Measurements from ENCODE around the gene RGS12. TPM values are rescaled to one million over a fixed set of nuclear protein-coding genes. Genes with fewer than 3 reads are reported as not detected.

The RGS12 gene
- total and polyA plus RNA-seq, 2 experiments from 2014 or later = 40.1 to 45.0 TPM

DNA sequence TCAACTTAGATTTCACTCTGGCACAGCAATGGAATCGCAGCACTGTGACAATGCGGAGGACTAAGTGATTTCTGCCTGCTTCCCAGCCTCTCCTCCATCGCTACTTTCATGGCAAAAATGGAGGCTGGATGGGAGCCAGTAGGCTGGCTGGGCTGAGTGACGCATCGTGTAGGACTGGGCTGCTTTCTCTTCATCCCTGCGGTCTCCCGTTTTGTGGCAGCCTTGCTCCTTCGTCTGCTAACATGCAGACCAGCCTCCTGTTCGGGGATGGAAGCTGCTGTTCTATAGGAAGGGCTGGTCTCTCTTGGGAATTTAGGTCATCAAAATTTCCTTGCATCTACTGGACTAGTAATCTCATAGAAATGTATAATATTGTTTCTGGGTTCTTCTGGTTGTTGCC lies 15.8 kb upstream of the RGS12 start:
- peak in 1 of 2 donors; percentile 71 for DNase-seq (ENCODE audit: low read depth in 1 of 2, low spot score in 1 of 2)
- Histone ChIP-seq H3K27ac (no peak overlapping the region), H3K4me3 (no peak overlapping the region)

DNA sequence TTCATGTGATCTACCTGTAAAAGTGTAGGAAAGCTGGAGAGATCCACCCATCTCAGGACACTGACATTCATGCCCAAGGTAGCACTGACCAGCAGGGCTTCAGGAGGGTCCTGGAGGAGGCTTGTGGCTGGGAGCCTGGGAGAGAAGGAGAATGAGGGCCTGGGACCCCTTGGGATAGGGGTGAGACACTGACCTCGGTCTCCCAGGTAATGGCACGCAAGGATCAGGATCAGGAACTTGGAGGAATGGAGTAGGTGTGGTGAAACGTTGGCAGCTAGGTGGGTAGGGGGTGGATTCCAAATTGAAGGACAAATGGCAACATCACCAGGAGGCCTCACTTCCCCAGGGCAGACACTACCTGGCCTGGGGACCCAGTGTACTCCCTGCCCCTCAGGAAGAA lies 12.4 kb upstream of the RGS12 start:
- H3K27ac ChIP-seq = no peak overlapping the region
- TF ChIP-seq, protein P1, sequence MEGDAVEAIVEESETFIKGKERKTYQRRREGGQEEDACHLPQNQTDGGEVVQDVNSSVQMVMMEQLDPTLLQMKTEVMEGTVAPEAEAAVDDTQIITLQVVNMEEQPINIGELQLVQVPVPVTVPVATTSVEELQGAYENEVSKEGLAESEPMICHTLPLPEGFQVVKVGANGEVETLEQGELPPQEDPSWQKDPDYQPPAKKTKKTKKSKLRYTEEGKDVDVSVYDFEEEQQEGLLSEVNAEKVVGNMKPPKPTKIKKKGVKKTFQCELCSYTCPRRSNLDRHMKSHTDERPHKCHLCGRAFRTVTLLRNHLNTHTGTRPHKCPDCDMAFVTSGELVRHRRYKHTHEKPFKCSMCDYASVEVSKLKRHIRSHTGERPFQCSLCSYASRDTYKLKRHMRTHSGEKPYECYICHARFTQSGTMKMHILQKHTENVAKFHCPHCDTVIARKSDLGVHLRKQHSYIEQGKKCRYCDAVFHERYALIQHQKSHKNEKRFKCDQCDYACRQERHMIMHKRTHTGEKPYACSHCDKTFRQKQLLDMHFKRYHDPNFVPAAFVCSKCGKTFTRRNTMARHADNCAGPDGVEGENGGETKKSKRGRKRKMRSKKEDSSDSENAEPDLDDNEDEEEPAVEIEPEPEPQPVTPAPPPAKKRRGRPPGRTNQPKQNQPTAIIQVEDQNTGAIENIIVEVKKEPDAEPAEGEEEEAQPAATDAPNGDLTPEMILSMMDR (IDR thresholded peaks at IDR 0.05; ENCODE audit: low read depth, low read length) = no peak
- H3K9me3 ChIP-seq (ENCODE audit: low read depth) = no peaks in the 10 kb centered on the region
- H3K4me1 ChIP-seq (ENCODE audit: low read depth) = no peaks in the 10 kb centered on the region
- DNase-seq (ENCODE audit: low read depth in 1 of 2, low spot score in 1 of 2) = no peak
- H3K36me3 ChIP-seq = no peaks in the 10 kb centered on the region
- no peak overlapping the region for H3K4me3 ChIP-seq
- H3K27me3 ChIP-seq = no peaks in the 10 kb centered on the region

More for the DNA sequence above, 15.8 kb upstream of the RGS12 start:
- TF ChIP-seq, protein P1 (IDR thresholded peaks at IDR 0.05; ENCODE audit: low read depth, low read length) = no peak
- Histone ChIP-seq H3K27me3 (no peaks in the 10 kb centered on the region), H3K4me1 (ENCODE audit: low read depth) (no peaks in the 10 kb centered on the region), H3K9me3 (ENCODE audit: low read depth) (no peaks in the 10 kb centered on the region), H3K36me3 (no peaks in the 10 kb centered on the region)

DNA sequence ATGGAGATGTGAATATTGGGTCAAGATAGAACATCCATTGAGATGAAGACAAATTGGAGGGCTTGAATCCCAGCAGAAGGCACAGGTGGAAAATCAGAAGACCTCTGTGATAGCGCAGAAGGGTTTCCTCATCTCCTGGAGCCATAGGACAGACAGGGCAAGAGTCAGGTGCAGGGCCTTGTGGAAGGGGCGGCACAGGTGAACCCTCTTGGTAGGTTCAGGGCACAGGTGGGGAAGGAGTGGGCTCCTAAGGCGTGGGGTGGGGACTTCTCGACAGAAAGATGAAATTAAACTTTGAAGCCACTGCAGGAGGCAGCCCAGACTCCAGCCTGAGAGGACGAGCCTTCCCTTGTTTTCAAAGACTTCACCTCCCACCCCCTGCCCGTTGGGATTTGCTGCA lies 9.3 kb upstream of the RGS12 start:
- no peak for DNase-seq (ENCODE audit: low read depth in 1 of 2, low spot score in 1 of 2)
- Histone ChIP-seq H3K27ac (no peak overlapping the region), H3K9me3 (ENCODE audit: low read depth) (no peaks in the 10 kb centered on the region), H3K4me3 (no peak overlapping the region), H3K4me1 (ENCODE audit: low read depth) (no peaks in the 10 kb centered on the region), H3K36me3 (no peaks in the 10 kb centered on the region), H3K27me3 (no peaks in the 10 kb centered on the region)
- TF ChIP-seq, protein P1 (IDR thresholded peaks at IDR 0.05; ENCODE audit: low read depth, low read length) = no peak

DNA sequence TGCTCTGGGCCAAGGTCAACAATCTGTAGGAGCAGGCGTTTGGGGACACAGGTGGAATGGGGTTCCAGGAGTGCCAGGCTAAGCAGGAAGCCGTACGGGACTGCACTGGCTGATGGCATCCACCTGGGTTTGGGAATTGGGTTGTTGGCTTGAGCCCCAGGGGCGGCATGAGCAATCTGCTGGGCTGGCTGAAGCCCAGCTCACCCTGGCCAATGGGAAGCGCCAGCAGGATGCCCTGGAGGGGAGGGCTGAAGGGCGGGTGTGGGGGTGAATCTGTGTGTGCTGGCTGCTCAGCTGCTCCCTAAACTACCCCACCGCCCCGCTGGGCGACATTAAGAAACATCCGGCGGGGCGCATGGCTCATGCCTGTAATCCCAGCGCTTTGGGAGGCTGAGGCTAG lies 8.9 kb upstream of the RGS12 start:
- H3K36me3 ChIP-seq = no peaks in the 10 kb centered on the region
- no peak for DNase-seq (ENCODE audit: low read depth in 1 of 2, low spot score in 1 of 2)
- no peaks in the 10 kb centered on the region for H3K27me3 ChIP-seq
- no peaks in the 10 kb centered on the region for H3K4me1 ChIP-seq (ENCODE audit: low read depth)
- H3K27ac ChIP-seq = no peak overlapping the region
- no peaks in the 10 kb centered on the region for H3K9me3 ChIP-seq (ENCODE audit: low read depth)
- TF ChIP-seq, protein P1 (IDR thresholded peaks at IDR 0.05; ENCODE audit: low read depth, low read length) = no peak
- no peak overlapping the region for H3K4me3 ChIP-seq

DNA sequence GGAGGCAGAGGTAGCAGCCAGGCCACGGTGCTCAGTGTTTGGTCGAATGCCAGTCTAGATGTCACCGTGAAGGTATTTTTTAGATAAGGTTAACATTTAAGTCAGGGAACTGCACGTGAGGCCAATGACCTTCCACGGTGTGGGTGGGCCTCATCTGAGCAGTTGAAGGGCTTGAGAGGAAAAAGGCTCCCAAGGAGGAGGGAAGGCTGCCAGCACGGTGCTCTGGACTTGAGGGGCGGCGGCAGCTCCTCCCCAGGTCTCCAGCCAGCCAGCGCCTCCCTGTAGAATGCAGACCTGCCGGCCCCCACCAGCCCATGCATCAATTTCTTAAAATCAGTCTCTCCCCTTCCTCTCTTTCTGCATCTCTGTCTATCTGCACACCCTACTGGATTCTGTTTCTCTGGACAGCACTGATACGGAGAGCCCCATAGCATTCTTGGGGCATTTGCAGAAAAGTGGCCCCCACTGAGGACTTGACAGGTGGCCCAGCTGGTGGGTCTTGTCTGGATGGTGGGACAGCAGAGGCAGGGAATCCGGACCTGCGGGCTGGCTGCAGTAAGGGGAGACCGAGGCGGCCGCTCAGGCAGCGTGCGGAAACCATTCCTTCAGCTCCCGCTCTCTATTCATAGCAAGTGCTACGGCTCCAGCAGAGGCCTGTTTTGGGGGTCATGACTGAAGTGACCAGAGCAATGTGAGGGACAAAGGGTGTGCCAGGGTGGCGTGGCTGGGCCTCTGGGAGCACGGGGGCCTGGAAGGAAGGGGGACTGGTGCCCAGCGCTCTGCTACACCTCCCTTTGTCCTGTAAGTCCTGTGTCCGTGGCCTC lies 7.9 kb upstream of the RGS12 start:
- no peaks in the 10 kb centered on the region for H3K9me3 ChIP-seq (ENCODE audit: low read depth)
- H3K4me1 ChIP-seq (ENCODE audit: low read depth) = no peaks in the 10 kb centered on the region
- H3K27me3 ChIP-seq = no peaks in the 10 kb centered on the region
- no peak overlapping the region for H3K4me3 ChIP-seq
- no peaks in the 10 kb centered on the region for H3K36me3 ChIP-seq
- H3K27ac ChIP-seq = no peak overlapping the region
- DNase-seq (ENCODE audit: low read depth in 1 of 2, low spot score in 1 of 2) = no peak
- TF ChIP-seq, protein P1 (IDR thresholded peaks at IDR 0.05; ENCODE audit: low read depth, low read length) = no peak

All from cardiac muscle cell (in vitro differentiated cells and primary cell).